GM19099 (cell line): ENCODE results near the gene OR6P1.

Experiments used
- POLR2A ChIP-seq: IDR thresholded peaks from 3 replicates; pipeline ENCODE4 v1.6.1; 2011; ENCODE audit warnings: low read depth; ENCODE audit not compliant: insufficient read length; ENCODE audit errors: extremely low read depth

The OR6P1 gene

GRCh38 chr1:158537609-158538008 lies 32.8 kb downstream of the OR6P1 start:
- TF ChIP-seq POLR2A, result no peak

- no peak for TF ChIP-seq POLR2A
Observed at GRCh38 chr1:158534496-158534895, 35.9 kb downstream of the OR6P1 start.

- no peak for TF ChIP-seq POLR2A
Observed at GRCh38 chr1:158527190-158527815, 43.1 kb downstream of the OR6P1 start.

GRCh38 chr1:158521666-158522058 lies 48.7 kb downstream of the OR6P1 start:
- no peak for TF ChIP-seq POLR2A

GRCh38 chr1:158520955-158521665 lies 49.3 kb downstream of the OR6P1 start:
- no peak for TF ChIP-seq POLR2A

- no peak for TF ChIP-seq POLR2A
Observed at GRCh38 chr1:158520021-158520420, 50.4 kb downstream of the OR6P1 start.

GRCh38 chr1:158516966-158517365 lies 53.4 kb downstream of the OR6P1 start:
- no peak for TF ChIP-seq POLR2A
